ENCODE measurements around the gene ZIC1. TPM values are rescaled to one million over a fixed set of nuclear protein-coding genes. Genes with fewer than 3 reads are reported as not detected.

ZIC1 gene
- total RNA-seq, 4 donors from 2014 or later, result not detected

- no peaks in the 10 kb centered on the region for H3K9me3 ChIP-seq
- H3K27me3 ChIP-seq, result peaks cover 5 to 100% (median 40%) of the 10 kb centered on the region in 4 donors
- no peak overlapping the region for H3K4me3 ChIP-seq
- H3K4me1 ChIP-seq, result no peaks in the 10 kb centered on the region
- DNase-seq, result no peak
- WGBS, 2 donors, result 6 to 9% methylated on average over 7 to 18 of the region's 26 CpGs
- no peaks in the 10 kb centered on the region for H3K36me3 ChIP-seq
- TF ChIP-seq POLR2A (IDR thresholded peaks at IDR 0.05), result no peak
- no peak for TF ChIP-seq CTCF (IDR thresholded peaks at IDR 0.05)
- H3K27ac ChIP-seq, result no peak overlapping the region
- intact Hi-C loops (cut with DNase I), result no loop called here
These were observed 28.7 kb upstream of the ZIC1 start for GRCh38 chr3:147380387-147380951.

GRCh38 chr3:147380977-147381376 is 28.2 kb upstream of the ZIC1 start:
- peaks cover 5 to 100% (median 43%) of the 10 kb centered on the region in 4 donors for H3K27me3 ChIP-seq
- no peaks in the 10 kb centered on the region for H3K9me3 ChIP-seq
- DNase-seq, result no peak
- H3K36me3 ChIP-seq, result no peaks in the 10 kb centered on the region
- no peaks in the 10 kb centered on the region for H3K4me1 ChIP-seq
- TF ChIP-seq POLR2A (IDR thresholded peaks at IDR 0.05), result no peak
- no peak for TF ChIP-seq CTCF (IDR thresholded peaks at IDR 0.05)
- no peak overlapping the region for H3K27ac ChIP-seq
- H3K4me3 ChIP-seq, result no peak overlapping the region
- intact Hi-C loops (cut with DNase I), result no loop called here
- WGBS, 2 donors, result 13 to 17% methylated on average over 2 to 3 of the region's 3 CpGs

- no peak overlapping the region for H3K4me3 ChIP-seq
- TF ChIP-seq POLR2A (IDR thresholded peaks at IDR 0.05) (no peak), CTCF (IDR thresholded peaks at IDR 0.05) (no peak)
- no peaks in the 10 kb centered on the region for H3K9me3 ChIP-seq
- no peak overlapping the region for H3K27ac ChIP-seq
- no peaks in the 10 kb centered on the region for H3K36me3 ChIP-seq
- H3K4me1 ChIP-seq, result no peaks in the 10 kb centered on the region
- no peak for DNase-seq
- H3K27me3 ChIP-seq, result peaks cover 5 to 100% (median 44%) of the 10 kb centered on the region in 4 donors
- 30 to 37% methylated on average over 6 of the region's 6 CpGs for WGBS, 2 donors
- intact Hi-C loops (cut with DNase I), result no loop called here
These were observed 27.6 kb upstream of the ZIC1 start for GRCh38 chr3:147381596-147381995.

- Histone ChIP-seq H3K9me3 (no peaks in the 10 kb centered on the region), H3K27me3 (peaks cover 5 to 100% (median 38%) of the 10 kb centered on the region in 4 donors), H3K36me3 (no peaks in the 10 kb centered on the region), H3K27ac (no peak overlapping the region), H3K4me3 (no peak overlapping the region), H3K4me1 (no peaks in the 10 kb centered on the region)
- TF ChIP-seq POLR2A (IDR thresholded peaks at IDR 0.05) (no peak), CTCF (IDR thresholded peaks at IDR 0.05) (no peak)
- intact Hi-C loops (cut with DNase I), result no loop called here
- no peak for DNase-seq
- WGBS, 2 donors, result 2 to 6% methylated on average over 6 of the region's 6 CpGs
These were observed 25.5 kb upstream of the ZIC1 start for GRCh38 chr3:147383617-147384016.

GRCh38 chr3:147384210-147385058 is 24.7 kb upstream of the ZIC1 start:
- intact Hi-C loops (cut with DNase I), result no loop called here
- no peak overlapping the region for H3K4me3 ChIP-seq
- no peaks in the 10 kb centered on the region for H3K4me1 ChIP-seq
- no peaks in the 10 kb centered on the region for H3K36me3 ChIP-seq
- DNase-seq, result no peak
- H3K27me3 ChIP-seq, result peaks cover 11 to 100% (median 43%) of the 10 kb centered on the region in 4 donors
- H3K27ac ChIP-seq, result no peak overlapping the region
- TF ChIP-seq CTCF (IDR thresholded peaks at IDR 0.05) (no peak), POLR2A (IDR thresholded peaks at IDR 0.05) (no peak)
- WGBS, 2 donors, result 25 to 34% methylated on average over 7 to 25 of the region's 27 CpGs
- H3K9me3 ChIP-seq, result no peaks in the 10 kb centered on the region
